Memory B cell (primary cell): Measurements from ENCODE around the gene GJB3.
A peak's percentile ranks its signal among the peaks of the same experiment; 100 is the strongest.

Experiments
- ATAC-seq: fragments of 150-1000 bp; cut with Tn5 transposase; 2 replicates; pipeline ENCODE4 v1.10.0; 2021; ENCODE audit warnings: low read depth, mild to moderate bottlenecking, moderate library complexity
- DNase-seq, 2 donors: peaks; one replicate each; pipeline ENCODE4 v3.0.0; 2022; ENCODE audit warnings: low spot score in 2 of 2
- H3K27ac Mint-ChIP-seq: one replicate; pipeline ENCODE4 v1.8.0; 2022; ENCODE audit warnings: mild to moderate bottlenecking, moderate library complexity, mixed read lengths
- H3K27me3 Mint-ChIP-seq: one replicate; pipeline ENCODE4 v1.8.0; 2022; ENCODE audit warnings: mixed read lengths
- H3K36me3 Mint-ChIP-seq: one replicate; pipeline ENCODE4 v1.8.0; 2022; ENCODE audit warnings: mild to moderate bottlenecking, mixed read lengths
- H3K4me1 Mint-ChIP-seq: one replicate; pipeline ENCODE4 v1.8.0; 2022; ENCODE audit warnings: mixed read lengths
- H3K4me3 Mint-ChIP-seq: one replicate; pipeline ENCODE4 v1.8.0; 2022; ENCODE audit warnings: mild to moderate bottlenecking, moderate library complexity, mixed read lengths
- H3K9me3 Mint-ChIP-seq: one replicate; pipeline ENCODE4 v1.8.0; 2022; ENCODE audit warnings: mixed read lengths

The GJB3 gene

DNA sequence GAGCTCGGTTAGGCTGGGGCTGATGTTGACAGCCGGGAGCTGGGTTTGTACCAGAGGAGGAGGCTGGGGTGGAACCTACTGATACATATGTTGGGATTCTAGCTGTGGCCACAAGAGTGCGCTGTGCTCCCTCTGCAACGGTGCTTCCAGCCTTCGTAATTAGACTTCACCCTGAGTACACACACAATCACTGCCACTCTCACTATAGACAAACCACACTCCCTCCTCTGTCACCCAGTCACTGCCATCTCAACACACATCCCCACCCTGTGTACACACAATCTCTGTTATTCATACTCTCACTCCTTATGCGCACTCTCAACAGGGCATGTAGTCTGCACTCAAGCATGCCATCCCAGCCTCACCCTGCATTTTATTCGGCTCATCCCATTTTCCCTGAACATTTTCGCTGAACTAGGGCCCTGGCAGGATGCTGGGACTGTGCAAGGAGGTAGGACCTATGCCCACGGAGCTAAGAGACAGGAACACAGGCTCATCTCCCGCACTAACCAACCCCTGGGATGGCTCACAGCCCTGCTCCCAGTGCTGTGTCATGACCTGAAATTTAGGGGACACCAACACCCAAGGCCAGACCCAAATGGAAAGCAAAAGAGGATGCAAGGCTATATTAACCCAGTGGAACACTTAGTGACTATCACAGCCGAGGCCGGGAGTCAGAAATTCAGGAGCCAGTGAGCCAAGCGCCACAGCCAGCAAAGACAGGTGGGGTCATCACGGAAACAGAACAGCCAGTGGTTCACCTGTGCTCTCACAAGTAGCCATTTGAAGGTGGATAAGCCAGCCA lies 5.7 kb downstream of the GJB3 start:
- H3K36me3 Mint-ChIP-seq: no peaks in the 10 kb centered on the region

DNA sequence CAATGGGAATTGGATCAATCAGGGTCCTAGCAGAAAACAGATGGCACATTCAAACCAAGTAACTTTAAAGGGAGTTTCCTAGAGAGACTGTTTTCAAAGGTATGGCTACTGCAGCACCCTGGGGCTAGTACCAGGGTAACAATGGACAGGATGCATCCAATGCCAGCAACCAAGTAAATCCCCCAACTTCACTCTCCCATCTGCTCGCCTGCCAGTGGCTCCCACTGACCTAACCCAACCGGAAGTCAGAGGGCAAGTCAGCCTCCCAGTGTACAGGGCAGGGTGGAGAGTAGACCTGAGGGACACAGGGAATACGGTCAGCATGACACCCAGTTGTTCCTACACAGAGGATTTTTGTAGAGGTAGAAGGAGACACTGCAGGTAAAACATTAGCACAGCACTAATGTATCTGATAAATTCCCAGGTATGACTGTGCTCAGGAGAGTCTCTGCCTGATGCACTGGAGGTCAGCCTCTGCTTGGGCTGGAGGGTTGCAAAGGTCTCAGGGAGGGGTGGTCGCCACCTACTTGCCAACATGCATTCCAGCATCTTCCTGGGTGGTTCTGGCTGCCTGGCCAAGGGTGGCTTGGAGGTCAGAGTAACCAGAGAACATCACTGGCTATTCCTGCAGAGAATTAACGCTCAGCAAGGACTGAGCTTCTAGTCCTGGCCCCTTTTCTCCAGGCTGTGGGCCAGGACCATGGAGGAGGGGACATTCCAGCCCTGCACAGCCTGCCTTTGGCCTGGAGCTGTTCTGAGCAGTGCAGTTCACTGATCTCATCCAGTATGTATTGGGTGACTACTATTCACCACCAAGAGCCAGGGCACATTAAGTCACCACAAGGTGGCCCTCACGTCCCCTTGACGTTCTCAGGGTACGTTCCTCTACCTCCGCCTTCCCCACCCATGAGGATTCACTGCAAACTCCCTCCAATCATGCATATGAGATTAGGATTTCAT lies 6.7 kb downstream of the GJB3 start:
- H3K27ac Mint-ChIP-seq: no peak overlapping the region
- H3K4me1 Mint-ChIP-seq: peaks cover 14% of the 10 kb centered on the region
- no peaks in the 10 kb centered on the region for H3K9me3 Mint-ChIP-seq
- H3K27me3 Mint-ChIP-seq: peaks cover 24% of the 10 kb centered on the region
- no peaks in the 10 kb centered on the region for H3K36me3 Mint-ChIP-seq
- ATAC-seq (no peak), DNase-seq (no peak)
- H3K4me3 Mint-ChIP-seq: no peak overlapping the region

More for the DNA sequence above, 5.7 kb downstream of the GJB3 start:
- peak; percentile 82 for ATAC-seq
- Mint-ChIP-seq H3K27ac (no peak overlapping the region), H3K4me3 (no peak overlapping the region), H3K9me3 (no peaks in the 10 kb centered on the region), H3K27me3 (peaks cover 21% of the 10 kb centered on the region), H3K4me1 (peaks cover 6% of the 10 kb centered on the region)
- peak; percentile 30 to 47 for DNase-seq

- H3K4me3 Mint-ChIP-seq: no peak overlapping the region
- peaks cover 2% of the 10 kb centered on the region for H3K36me3 Mint-ChIP-seq
- H3K9me3 Mint-ChIP-seq: no peaks in the 10 kb centered on the region
- no peak overlapping the region for H3K27ac Mint-ChIP-seq
- DNase-seq (no peak), ATAC-seq (no peak)
- H3K4me1 Mint-ChIP-seq: peaks cover 14% of the 10 kb centered on the region
- H3K27me3 Mint-ChIP-seq: peaks cover 28% of the 10 kb centered on the region
These were observed 10.0 kb downstream of the GJB3 start for GRCh38 chr1:34790985-34791384.

DNA sequence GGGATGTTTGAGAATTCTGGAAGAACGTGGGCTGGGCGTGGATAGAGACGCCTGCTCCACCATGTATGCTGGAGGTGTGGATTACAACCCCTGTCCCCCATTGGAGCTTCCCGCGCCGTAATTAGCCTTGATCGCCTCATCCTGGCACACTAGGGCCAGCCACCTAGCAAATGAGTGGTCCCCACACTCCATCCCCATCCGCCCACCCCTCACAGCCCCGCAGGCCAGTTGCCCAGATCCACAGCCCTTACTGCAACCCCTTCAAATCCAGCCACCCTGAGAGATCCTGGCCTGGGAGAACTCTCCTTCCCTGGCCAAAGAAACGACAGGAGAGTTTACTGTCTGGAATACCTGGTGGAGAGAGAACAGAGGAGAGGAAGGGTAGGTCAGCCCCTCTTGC lies 11.4 kb downstream of the GJB3 start:
- Mint-ChIP-seq H3K27me3 (peaks cover 25% of the 10 kb centered on the region), H3K4me1 (peaks cover 14% of the 10 kb centered on the region), H3K36me3 (peaks cover 2% of the 10 kb centered on the region), H3K27ac (no peak overlapping the region), H3K9me3 (no peaks in the 10 kb centered on the region), H3K4me3 (peak overlapping the region; percentile 7)
- ATAC-seq (no peak), DNase-seq (no peak)

DNA sequence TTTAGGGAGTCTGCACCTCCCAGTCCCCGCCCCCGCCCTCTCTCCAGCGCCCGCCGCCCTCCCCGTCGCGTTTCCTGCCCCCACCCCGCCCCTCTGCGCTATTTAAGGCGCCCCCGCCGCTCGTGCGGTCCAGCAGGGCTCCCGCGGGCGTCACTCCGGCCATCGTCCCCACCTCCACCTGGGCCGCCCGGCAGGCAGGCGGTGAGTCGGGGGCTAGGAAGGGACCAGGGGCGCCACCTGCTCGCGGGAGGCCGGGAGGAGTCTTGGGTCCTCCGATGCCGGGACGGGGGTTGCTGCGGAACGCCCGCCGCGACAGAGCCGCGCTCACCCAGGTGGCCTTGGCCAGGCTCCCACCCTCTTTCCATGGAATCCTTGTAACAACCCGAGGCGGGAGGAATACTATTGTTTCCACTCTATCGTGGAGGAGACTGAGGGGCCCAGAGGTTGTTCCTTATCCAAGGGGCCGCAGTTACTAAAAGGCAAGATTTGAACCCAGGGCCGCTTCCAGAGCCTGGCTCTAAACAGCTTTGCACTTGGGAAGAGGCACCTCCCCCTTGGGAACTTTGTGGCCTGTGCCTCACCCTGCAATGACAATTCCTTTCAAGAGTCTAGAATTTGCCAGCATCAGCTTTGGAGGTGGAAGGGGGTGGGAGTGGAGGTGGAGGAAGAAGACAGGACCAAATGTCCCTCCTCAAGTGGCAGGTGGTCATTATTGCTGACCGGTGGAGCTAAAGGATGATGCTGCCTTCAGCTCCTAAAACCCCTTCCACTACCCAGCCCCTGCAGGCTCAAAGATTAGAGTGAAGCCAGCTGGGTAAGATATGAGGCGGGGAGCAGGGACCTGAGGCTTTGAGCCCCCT lies 12.1 kb downstream of the GJB3 start, which contains the start of gene GJA4:
GJA4 (plus strand) TSS at position 132 of the 860 bp plus-strand sequence. CDS start 1,215 bp downstream, outside the sequence.
- no peak for ATAC-seq

DNA sequence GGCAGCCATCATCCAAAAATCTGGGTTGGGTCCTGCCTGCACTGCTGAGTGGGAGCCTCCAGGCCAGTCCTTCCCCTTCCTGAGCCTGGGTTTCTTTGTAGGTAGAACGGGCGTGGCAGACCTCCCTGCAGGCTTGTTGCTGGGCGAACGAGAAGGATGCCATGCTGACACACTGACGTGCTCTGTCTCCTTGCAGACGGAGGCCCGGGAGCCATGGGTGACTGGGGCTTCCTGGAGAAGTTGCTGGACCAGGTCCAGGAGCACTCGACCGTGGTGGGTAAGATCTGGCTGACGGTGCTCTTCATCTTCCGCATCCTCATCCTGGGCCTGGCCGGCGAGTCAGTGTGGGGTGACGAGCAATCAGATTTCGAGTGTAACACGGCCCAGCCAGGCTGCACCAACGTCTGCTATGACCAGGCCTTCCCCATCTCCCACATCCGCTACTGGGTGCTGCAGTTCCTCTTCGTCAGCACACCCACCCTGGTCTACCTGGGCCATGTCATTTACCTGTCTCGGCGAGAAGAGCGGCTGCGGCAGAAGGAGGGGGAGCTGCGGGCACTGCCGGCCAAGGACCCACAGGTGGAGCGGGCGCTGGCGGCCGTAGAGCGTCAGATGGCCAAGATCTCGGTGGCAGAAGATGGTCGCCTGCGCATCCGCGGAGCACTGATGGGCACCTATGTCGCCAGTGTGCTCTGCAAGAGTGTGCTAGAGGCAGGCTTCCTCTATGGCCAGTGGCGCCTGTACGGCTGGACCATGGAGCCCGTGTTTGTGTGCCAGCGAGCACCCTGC lies 13.2 kb downstream of the GJB3 start:
- DNase-seq (no peak), ATAC-seq (no peak)
- H3K27me3 Mint-ChIP-seq: peaks cover 22% of the 10 kb centered on the region
- H3K4me3 Mint-ChIP-seq: no peak overlapping the region
- peaks cover 5% of the 10 kb centered on the region for H3K36me3 Mint-ChIP-seq
- peaks cover 14% of the 10 kb centered on the region for H3K4me1 Mint-ChIP-seq
- H3K27ac Mint-ChIP-seq: no peak overlapping the region
- H3K9me3 Mint-ChIP-seq: no peaks in the 10 kb centered on the region

More for the DNA sequence above, 12.1 kb downstream of the GJB3 start, which contains the start of gene GJA4:
- Mint-ChIP-seq H3K27ac (no peak within 1 kb of the TSS), H3K4me3 (peak within 1 kb of the TSS; percentile 7), H3K36me3 (peaks cover 2% of the 10 kb centered on the region), H3K4me1 (peaks cover 14% of the 10 kb centered on the region), H3K27me3 (peaks cover 24% of the 10 kb centered on the region), H3K9me3 (no peaks in the 10 kb centered on the region)
- no peak for DNase-seq

DNA sequence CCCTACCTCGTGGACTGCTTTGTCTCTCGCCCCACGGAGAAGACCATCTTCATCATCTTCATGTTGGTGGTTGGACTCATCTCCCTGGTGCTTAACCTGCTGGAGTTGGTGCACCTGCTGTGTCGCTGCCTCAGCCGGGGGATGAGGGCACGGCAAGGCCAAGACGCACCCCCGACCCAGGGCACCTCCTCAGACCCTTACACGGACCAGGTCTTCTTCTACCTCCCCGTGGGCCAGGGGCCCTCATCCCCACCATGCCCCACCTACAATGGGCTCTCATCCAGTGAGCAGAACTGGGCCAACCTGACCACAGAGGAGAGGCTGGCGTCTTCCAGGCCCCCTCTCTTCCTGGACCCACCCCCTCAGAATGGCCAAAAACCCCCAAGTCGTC lies 13.8 kb downstream of the GJB3 start:
- DNase-seq (no peak), ATAC-seq (no peak)
- Mint-ChIP-seq H3K27me3 (peaks cover 22% of the 10 kb centered on the region), H3K4me1 (peaks cover 14% of the 10 kb centered on the region), H3K4me3 (no peak overlapping the region), H3K36me3 (peaks cover 5% of the 10 kb centered on the region), H3K27ac (no peak overlapping the region), H3K9me3 (no peaks in the 10 kb centered on the region)

- H3K9me3 Mint-ChIP-seq: no peaks in the 10 kb centered on the region
- H3K4me1 Mint-ChIP-seq: peaks cover 14% of the 10 kb centered on the region
- H3K4me3 Mint-ChIP-seq: no peak overlapping the region
- DNase-seq (no peak), ATAC-seq (no peak)
- H3K36me3 Mint-ChIP-seq: peaks cover 7% of the 10 kb centered on the region
- peaks cover 16% of the 10 kb centered on the region for H3K27me3 Mint-ChIP-seq
- peak overlapping the region; percentile 15 for H3K27ac Mint-ChIP-seq
These were observed 14.9 kb downstream of the GJB3 start for GRCh38 chr1:34795916-34796315.

DNA sequence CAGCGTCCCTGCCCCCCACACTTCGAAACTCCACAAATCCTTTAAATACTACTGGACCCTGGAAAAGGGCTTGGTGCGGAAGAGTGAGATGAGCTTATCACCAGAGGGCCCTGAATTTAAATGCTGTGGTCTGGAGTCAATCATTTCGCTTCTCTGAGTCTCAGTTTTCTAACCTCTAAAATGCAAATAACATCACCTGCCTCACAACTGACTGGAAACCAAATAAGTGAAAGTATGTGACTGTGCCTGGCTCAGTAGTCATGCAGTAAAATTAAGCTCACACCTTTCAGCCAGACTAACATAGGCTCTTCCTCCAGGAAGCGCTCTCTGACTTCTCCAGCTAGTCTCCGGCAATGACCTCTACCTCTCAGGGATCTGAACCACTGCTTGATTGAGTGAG lies 16.0 kb downstream of the GJB3 start:
- no peak overlapping the region for H3K4me3 Mint-ChIP-seq
- ATAC-seq (no peak), DNase-seq (no peak)
- peaks cover 7% of the 10 kb centered on the region for H3K36me3 Mint-ChIP-seq
- peaks cover 15% of the 10 kb centered on the region for H3K27me3 Mint-ChIP-seq
- no peak overlapping the region for H3K27ac Mint-ChIP-seq
- H3K4me1 Mint-ChIP-seq: peaks cover 12% of the 10 kb centered on the region
- no peaks in the 10 kb centered on the region for H3K9me3 Mint-ChIP-seq

- H3K9me3 Mint-ChIP-seq: peaks cover 4% of the 10 kb centered on the region
- H3K27me3 Mint-ChIP-seq: peaks cover 3% of the 10 kb centered on the region
- ATAC-seq (no peak), DNase-seq (no peak)
- no peak overlapping the region for H3K27ac Mint-ChIP-seq
- peaks cover 6% of the 10 kb centered on the region for H3K4me1 Mint-ChIP-seq
- H3K36me3 Mint-ChIP-seq: peaks cover 16% of the 10 kb centered on the region
- H3K4me3 Mint-ChIP-seq: no peak overlapping the region
These were observed 19.2 kb downstream of the GJB3 start for GRCh38 chr1:34800214-34800613.

DNA sequence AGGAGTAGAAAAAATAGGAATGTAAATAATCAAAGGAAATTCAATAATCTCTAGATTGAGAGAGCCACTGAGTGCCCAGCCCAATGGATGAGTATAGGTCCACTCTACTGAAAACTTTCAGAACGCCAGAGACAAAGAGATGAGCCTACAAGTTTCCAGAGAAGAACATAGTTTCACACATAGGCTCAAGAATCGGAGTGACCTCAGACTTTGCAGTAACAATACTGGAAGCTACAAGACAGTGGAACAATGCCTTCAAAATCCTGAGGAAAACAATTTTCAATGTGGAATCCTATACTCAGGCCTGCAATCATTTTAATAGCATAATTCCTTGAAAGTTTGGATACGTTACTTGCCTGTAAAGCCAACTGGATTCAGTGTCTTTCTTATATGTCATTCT lies 22.8 kb downstream of the GJB3 start:
- no peaks in the 10 kb centered on the region for H3K4me1 Mint-ChIP-seq
- no peaks in the 10 kb centered on the region for H3K27me3 Mint-ChIP-seq
- peaks cover 17% of the 10 kb centered on the region for H3K36me3 Mint-ChIP-seq
- peaks cover 4% of the 10 kb centered on the region for H3K9me3 Mint-ChIP-seq
- H3K27ac Mint-ChIP-seq: no peak overlapping the region
- H3K4me3 Mint-ChIP-seq: no peak overlapping the region
- ATAC-seq (no peak), DNase-seq (no peak)

GRCh38 chr1:34806396-34806795 lies 25.4 kb downstream of the GJB3 start:
- H3K4me1 Mint-ChIP-seq: no peaks in the 10 kb centered on the region
- no peak for DNase-seq
- peaks cover 23% of the 10 kb centered on the region for H3K36me3 Mint-ChIP-seq

More at GRCh38 chr1:34806396-34806795, 25.4 kb downstream of the GJB3 start:
- Mint-ChIP-seq H3K4me3 (no peak overlapping the region), H3K9me3 (peaks cover 6% of the 10 kb centered on the region), H3K27me3 (peaks cover 3% of the 10 kb centered on the region), H3K27ac (no peak overlapping the region)
- ATAC-seq: no peak
